ENCODE data around the gene NTMT1.

NTMT1 gene

DNA sequence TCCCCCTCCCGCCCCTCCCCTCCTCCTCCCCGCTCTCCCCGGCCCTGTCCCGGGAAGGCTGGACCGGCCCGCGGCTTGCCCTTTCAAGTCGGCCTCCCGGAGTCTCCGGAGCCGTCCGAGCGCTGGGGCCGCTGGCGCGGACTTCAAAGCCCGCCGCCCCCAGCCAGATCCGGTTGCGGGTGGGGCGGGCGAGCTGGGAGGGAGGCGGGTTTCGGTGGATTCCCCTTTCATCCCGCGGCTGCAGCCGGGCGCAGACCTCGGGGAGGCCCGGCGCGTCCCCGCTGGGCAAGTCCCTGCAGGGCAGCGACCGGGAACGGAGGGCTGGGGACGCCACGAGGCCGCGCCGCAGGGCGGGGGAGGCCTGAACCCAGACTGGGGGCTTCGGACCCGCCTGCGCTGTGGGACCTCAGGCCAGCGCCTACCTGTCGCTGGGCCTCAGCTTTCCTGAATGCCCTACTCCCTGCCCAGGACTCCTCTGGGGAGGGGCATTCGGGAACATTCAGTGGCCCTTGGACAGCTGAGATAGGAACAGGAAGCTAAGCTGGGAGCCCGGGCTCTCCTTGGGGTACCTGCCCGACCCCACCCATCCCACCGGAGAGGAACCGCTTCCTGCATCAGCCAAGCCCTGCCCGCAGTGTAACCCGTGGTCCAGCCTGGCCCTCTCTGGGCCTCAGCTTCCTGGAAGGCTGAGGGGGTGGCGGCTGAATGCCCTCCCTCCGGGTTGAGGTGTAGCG is 28.4 kb upstream of the NTMT1 start:
- TF ChIP-seq, protein P1, sequence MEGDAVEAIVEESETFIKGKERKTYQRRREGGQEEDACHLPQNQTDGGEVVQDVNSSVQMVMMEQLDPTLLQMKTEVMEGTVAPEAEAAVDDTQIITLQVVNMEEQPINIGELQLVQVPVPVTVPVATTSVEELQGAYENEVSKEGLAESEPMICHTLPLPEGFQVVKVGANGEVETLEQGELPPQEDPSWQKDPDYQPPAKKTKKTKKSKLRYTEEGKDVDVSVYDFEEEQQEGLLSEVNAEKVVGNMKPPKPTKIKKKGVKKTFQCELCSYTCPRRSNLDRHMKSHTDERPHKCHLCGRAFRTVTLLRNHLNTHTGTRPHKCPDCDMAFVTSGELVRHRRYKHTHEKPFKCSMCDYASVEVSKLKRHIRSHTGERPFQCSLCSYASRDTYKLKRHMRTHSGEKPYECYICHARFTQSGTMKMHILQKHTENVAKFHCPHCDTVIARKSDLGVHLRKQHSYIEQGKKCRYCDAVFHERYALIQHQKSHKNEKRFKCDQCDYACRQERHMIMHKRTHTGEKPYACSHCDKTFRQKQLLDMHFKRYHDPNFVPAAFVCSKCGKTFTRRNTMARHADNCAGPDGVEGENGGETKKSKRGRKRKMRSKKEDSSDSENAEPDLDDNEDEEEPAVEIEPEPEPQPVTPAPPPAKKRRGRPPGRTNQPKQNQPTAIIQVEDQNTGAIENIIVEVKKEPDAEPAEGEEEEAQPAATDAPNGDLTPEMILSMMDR (IDR thresholded peaks at IDR 0.05; ENCODE audit: borderline replicate concordance, insufficient read depth, low read depth, low read length): no peak
- H3K4me3 ChIP-seq (ENCODE audit: low read depth, low read length): peak overlapping the region; percentile 22

- TF ChIP-seq, protein P1 (IDR thresholded peaks at IDR 0.05; ENCODE audit: borderline replicate concordance, insufficient read depth, low read depth, low read length): no peak
- no peak overlapping the region for H3K4me3 ChIP-seq (ENCODE audit: low read depth, low read length)
Observed at GRCh38 chr9:129598089-129598596, 27.8 kb upstream of the NTMT1 start.

DNA sequence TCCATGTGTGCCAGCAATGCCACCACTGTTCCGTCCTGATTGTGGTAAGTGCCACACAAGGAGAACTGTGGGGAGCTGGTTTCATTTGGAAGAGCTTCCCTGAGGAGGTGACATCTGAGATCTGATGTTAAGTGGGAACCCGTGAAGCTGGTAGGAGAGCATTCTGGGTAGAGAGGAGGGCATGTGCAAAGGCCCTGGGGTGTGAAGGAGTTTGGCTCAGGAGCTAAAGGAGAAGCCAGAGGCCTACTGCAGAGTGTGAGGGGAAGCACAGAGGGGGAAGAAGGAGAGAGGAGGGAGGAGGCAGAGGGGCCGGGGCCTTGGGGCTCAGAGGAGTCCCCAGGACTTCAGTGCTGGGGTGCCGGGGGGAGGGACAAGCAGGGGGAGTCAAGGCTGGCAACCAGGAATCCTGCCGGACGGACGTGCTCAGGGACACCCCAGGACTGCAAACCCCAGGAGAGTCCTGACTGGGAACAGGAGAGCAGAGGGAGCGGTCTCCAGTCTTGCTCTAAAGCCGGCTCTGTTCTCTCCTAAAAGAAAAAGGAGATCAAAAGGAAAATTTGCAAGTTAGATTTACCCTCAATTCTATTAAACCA is 24.8 kb upstream of the NTMT1 start:
- no peak overlapping the region for H3K4me3 ChIP-seq (ENCODE audit: low read depth, low read length)
- TF ChIP-seq, protein P1 (IDR thresholded peaks at IDR 0.05; ENCODE audit: borderline replicate concordance, insufficient read depth, low read depth, low read length): no peak

GRCh38 chr9:129602598-129603415 is 23.2 kb upstream of the NTMT1 start:
- H3K4me3 ChIP-seq (ENCODE audit: low read depth, low read length): no peak overlapping the region
- TF ChIP-seq, protein P1 (IDR thresholded peaks at IDR 0.05; ENCODE audit: borderline replicate concordance, insufficient read depth, low read depth, low read length): no peak

DNA sequence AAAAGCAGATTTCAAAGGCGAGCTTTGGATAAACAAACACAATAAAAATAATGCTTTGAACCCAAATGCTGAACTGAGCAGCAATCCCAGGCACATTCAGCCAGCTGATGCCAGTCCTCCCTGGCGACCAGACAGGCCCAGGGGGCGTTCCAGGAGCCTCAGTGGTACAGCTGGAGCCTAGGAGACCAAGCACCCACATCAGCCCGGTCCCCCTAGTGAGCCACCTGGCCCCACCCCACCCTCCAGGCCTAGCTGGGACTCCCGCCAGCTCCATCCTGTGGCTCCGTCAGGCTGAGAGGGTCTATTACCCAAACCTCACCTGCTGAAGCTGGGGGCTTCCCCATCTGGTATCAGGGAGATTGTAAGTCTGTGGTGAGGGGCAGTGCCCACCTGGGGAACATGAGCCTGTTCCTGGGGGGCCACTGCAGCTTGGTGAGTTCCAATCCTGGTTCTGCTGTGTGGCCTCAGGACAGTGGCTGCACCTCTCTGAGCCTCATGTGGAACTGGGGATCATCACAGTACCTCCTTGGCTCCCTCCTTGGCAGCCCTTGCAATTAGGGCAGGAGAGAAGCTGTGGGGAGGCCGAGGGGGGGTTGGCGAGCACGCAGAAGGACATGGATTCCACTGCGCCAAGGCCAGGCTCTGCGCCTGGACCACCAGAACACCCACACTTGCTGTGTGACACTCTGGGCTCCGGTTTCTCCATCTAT is 21.8 kb upstream of the NTMT1 start:
- TF ChIP-seq, protein P1 (IDR thresholded peaks at IDR 0.05; ENCODE audit: borderline replicate concordance, insufficient read depth, low read depth, low read length): no peak

GRCh38 chr9:129604766-129605163 is 21.2 kb upstream of the NTMT1 start:
- H3K4me3 ChIP-seq (ENCODE audit: low read depth, low read length): no peak overlapping the region
- TF ChIP-seq, protein P1 (IDR thresholded peaks at IDR 0.05; ENCODE audit: borderline replicate concordance, insufficient read depth, low read depth, low read length): no peak

More for the DNA sequence above, 21.8 kb upstream of the NTMT1 start:
- H3K4me3 ChIP-seq (ENCODE audit: low read depth, low read length): no peak overlapping the region
